Esophagus muscularis mucosa (tissue), 3 donors: ENCODE results near the gene EIF3L.
"Not testable (repeated sequence)": the region's sequence is repeated elsewhere in the genome, so short reads cannot be mapped to it uniquely, and the experiment has no call there.

Experiments
- POLR2A ChIP-seq: fragments of 450-650 bp; IDR thresholded peaks from one replicate; pipeline ENCODE4 v1.6.1; 2017; ENCODE audit warnings: antibody characterized with exemption, moderate library complexity, mild to moderate bottlenecking, low read depth
- POLR2AphosphoS5 ChIP-seq, 2 donors: sonication (generic); formaldehyde crosslinking; IDR thresholded peaks; one replicate each; pipeline ENCODE4 v1.6.1; 2017; ENCODE audit warnings: antibody characterized with exemption in 2 of 2
- TF ChIP-seq, protein P1 (sequence below), 3 experiments: fragments of 200-600 bp in 2 of 3; fragments of 450-650 bp in 1 of 3; sonication (generic) in 2 of 3; IDR thresholded peaks; one replicate each; pipeline ENCODE4 v1.5.1; 2017 to 2019; ENCODE audit warnings: antibody characterized with exemption in 3 of 3, mild to moderate bottlenecking in 2 of 3, moderate library complexity in 1 of 3

DNA sequence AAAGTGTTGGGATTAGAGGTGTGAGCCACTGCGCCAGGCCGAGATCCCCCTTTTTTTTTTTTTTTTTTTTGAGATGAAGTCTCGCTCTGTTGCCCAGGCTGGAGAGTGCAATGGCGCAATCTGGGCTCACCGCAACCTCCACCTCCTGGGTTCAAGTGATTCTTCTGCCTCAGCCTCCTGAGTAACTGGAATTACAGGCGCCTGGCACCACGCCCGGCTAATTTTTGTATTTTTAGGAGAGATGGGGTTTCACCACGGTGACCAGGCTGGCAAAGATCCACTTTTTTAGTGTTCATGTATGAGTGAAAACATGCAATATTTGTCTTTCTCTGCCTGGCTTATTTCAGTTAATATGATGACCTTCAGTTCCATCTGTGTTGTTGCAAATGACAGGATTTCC lies 49.2 kb upstream of the EIF3L start:
- TF ChIP-seq, protein P1, sequence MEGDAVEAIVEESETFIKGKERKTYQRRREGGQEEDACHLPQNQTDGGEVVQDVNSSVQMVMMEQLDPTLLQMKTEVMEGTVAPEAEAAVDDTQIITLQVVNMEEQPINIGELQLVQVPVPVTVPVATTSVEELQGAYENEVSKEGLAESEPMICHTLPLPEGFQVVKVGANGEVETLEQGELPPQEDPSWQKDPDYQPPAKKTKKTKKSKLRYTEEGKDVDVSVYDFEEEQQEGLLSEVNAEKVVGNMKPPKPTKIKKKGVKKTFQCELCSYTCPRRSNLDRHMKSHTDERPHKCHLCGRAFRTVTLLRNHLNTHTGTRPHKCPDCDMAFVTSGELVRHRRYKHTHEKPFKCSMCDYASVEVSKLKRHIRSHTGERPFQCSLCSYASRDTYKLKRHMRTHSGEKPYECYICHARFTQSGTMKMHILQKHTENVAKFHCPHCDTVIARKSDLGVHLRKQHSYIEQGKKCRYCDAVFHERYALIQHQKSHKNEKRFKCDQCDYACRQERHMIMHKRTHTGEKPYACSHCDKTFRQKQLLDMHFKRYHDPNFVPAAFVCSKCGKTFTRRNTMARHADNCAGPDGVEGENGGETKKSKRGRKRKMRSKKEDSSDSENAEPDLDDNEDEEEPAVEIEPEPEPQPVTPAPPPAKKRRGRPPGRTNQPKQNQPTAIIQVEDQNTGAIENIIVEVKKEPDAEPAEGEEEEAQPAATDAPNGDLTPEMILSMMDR (IDR thresholded peaks at IDR 0.05): not testable (repeated sequence)
- TF ChIP-seq POLR2A; POLR2AphosphoS5 (IDR thresholded peaks at IDR 0.05): not testable (repeated sequence)
